ENCODE results near the gene SPSB3.
"Not testable (repeated sequence)": the region's sequence is repeated elsewhere in the genome, so short reads cannot be mapped to it uniquely, and the experiment has no call there.

The SPSB3 gene

DNA sequence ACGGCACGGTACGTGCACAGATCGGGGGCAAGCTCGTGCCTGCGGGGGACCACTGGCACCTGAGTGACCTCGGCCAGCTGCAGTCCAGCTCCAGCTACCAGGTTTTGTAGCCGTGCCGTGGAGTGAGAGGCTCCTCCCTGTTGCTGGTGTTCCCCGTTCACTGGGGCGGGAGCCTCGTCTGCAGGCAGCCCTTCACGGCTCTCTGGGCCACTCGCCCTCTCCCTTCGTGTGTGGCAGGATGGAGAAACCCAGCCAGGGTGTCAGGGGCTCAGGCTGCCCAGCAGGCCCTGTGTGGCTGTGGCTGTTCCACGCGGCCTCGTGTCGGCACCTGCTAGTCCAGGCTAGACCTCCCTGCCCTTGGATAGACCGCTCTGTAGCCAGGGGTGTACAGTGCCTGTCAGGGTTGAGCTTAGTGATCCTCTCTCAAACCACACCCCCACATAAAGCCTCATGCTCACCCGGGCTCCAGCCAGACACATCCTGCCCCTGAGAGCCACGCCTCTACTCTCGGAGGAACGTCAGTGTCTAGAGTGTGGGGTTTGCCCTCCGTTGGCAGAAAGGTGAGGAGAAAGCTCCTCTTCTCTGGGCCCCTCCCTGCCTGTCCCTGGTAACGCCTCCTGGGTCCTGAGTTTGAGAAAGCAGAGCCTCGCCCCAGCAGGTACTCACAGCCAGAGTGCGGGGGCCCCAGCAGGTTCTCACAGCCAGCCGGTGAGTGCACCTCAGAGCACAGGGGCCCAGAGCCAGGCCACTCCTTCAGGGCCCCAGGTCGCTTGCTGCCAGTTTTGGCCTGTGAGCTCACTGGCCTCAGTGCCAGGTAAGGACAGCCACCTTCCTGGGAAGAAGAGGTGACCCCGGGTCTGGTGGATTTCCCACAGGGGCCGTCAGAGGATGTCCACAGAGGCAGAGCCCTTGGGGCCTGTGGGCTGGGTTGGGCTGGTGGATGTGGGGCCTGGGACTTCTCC, 38.7 kb downstream of the SPSB3 start:
- no peak overlapping the region for H3K4me3 ChIP-seq (ENCODE audit: low read depth, low read length)
- in situ Hi-C loops (cut with HindIII; ENCODE audit: low sequenced_read_pairs): loop anchor here (10.0 kb wide), 1 partner anchor 59 kb away; no protein-coding TSS in a partner anchor
- TF ChIP-seq, protein P1, sequence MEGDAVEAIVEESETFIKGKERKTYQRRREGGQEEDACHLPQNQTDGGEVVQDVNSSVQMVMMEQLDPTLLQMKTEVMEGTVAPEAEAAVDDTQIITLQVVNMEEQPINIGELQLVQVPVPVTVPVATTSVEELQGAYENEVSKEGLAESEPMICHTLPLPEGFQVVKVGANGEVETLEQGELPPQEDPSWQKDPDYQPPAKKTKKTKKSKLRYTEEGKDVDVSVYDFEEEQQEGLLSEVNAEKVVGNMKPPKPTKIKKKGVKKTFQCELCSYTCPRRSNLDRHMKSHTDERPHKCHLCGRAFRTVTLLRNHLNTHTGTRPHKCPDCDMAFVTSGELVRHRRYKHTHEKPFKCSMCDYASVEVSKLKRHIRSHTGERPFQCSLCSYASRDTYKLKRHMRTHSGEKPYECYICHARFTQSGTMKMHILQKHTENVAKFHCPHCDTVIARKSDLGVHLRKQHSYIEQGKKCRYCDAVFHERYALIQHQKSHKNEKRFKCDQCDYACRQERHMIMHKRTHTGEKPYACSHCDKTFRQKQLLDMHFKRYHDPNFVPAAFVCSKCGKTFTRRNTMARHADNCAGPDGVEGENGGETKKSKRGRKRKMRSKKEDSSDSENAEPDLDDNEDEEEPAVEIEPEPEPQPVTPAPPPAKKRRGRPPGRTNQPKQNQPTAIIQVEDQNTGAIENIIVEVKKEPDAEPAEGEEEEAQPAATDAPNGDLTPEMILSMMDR (IDR thresholded peaks at IDR 0.05; ENCODE audit: low read depth, low read length, missing control alignments): no peak
- no peak for DNase-seq (ENCODE audit: low read depth)

DNA sequence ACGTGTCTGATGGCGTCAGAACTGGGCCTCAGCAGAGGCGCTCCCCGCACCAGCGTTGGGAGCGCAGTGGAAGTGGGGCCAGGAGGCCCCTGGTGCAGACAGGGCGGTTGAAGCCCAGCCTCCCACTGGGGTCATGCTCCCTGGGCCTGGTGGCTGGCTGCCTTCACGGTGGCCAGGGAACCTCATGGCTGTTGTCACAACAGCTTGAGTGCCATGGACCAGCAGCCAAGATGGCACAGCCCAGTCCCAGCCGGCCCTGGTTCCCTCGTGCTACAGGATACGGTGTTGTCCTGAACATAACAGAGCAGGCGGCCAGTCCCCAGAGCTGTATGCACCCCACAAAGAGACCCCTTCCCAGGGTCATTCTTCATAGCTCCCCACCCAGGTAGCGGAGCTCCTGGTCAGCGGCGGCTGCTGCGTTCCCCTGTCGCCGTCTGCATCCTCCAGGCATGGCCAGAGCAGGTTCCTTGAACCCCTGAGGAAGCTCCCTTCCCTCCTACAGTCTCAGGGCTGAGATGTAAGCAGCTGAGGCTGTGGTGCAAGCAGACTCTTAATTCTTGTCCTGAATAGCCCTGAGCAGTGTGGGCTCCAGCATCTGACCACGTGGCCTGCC, 40.7 kb downstream of the SPSB3 start:
- in situ Hi-C loops (cut with HindIII; ENCODE audit: low sequenced_read_pairs): loop anchor here (10.0 kb wide), 1 partner anchor 57 kb away; no protein-coding TSS in a partner anchor
- TF ChIP-seq, protein P1 (IDR thresholded peaks at IDR 0.05; ENCODE audit: low read depth, low read length, missing control alignments): no peak
- no peak for DNase-seq (ENCODE audit: low read depth)
- H3K4me3 ChIP-seq (ENCODE audit: low read depth, low read length): no peak overlapping the region

DNA sequence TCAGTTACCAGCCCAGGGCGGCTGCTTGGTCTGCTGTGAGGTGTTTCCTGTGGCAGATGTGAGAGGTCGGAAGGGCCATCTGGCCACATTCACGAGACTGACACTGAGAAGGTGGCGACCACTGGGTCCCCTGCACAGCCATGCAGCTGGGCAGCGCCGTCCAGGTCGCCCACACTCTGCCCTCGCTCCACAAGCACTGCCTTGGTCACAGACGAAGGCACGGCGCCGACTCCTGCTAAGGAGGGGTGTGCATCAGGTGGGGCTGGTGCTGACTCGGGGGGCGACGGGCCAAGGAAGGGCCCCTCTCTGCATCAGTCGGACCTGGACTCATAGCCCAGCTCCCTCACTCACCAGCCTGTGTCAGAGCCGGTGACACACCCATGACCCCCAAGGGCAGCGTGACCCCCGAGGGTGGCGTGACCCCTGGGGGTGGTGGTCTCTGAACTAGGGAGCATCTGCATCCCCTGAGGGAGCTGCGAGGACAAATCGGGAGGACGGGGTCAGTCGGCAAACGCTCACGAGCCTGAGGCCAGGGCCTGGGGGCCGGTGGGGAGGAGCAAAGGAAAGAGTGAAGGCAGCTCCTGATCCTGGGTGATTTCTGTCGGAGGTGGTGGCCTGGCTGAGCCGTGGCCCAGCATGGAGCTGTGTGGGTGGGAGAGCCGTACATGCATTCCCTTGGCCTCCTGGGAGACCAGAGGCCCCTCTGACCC, 41.4 kb downstream of the SPSB3 start:
- TF ChIP-seq, protein P1 (IDR thresholded peaks at IDR 0.05; ENCODE audit: low read depth, low read length, missing control alignments): no peak
- no peak for DNase-seq (ENCODE audit: low read depth)
- no peak overlapping the region for H3K4me3 ChIP-seq (ENCODE audit: low read depth, low read length)
- in situ Hi-C loops (cut with HindIII; ENCODE audit: low sequenced_read_pairs): loop anchor here (10.0 kb wide), 1 partner anchor 56 kb away; no protein-coding TSS in a partner anchor

- in situ Hi-C loops (cut with HindIII; ENCODE audit: low sequenced_read_pairs): loop anchor here (10.0 kb wide), 1 partner anchor 55 kb away; no protein-coding TSS in a partner anchor
- DNase-seq (ENCODE audit: low read depth): no peak
- no peak overlapping the region for H3K4me3 ChIP-seq (ENCODE audit: low read depth, low read length)
- TF ChIP-seq, protein P1 (IDR thresholded peaks at IDR 0.05; ENCODE audit: low read depth, low read length, missing control alignments): no peak
Measured at GRCh38 chr16:1740234-1740633, 42.1 kb downstream of the SPSB3 start.

GRCh38 chr16:1734816-1735215, 47.6 kb downstream of the SPSB3 start:
- no peak for DNase-seq (ENCODE audit: low read depth)
- in situ Hi-C loops (cut with HindIII; ENCODE audit: low sequenced_read_pairs): no loop called here
- H3K4me3 ChIP-seq (ENCODE audit: low read depth, low read length): no peak overlapping the region
- TF ChIP-seq, protein P1 (IDR thresholded peaks at IDR 0.05; ENCODE audit: low read depth, low read length, missing control alignments): no peak

GRCh38 chr16:1734123-1734522, 48.2 kb downstream of the SPSB3 start:
- no peak overlapping the region for H3K4me3 ChIP-seq (ENCODE audit: low read depth, low read length)
- DNase-seq (ENCODE audit: low read depth): no peak
- in situ Hi-C loops (cut with HindIII; ENCODE audit: low sequenced_read_pairs): no loop called here
- TF ChIP-seq, protein P1 (IDR thresholded peaks at IDR 0.05; ENCODE audit: low read depth, low read length, missing control alignments): no peak

DNA sequence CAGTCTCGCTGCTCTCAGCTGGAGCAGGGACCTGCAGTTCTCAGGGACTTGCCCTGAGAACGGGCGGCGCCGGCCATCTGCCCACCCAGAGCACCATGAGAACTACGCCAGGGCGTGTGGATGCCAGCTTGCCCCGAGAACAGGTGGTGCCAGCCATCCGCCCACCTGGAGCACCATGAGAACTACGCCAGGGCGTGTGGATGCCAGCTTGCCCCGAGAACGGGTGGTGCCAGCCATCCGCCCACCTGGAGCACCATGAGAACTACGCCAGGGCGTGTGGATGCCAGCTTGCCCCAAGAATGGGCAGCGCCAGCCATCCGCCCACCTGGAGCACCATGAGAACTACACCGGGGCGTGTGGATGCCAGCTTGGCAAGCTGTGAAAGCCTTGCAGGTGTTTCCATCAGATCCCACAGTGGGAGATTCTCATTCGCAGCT, 49.8 kb downstream of the SPSB3 start:
- H3K4me3 ChIP-seq (ENCODE audit: low read depth, low read length); in situ Hi-C loops (cut with HindIII; ENCODE audit: low sequenced_read_pairs); DNase-seq (ENCODE audit: low read depth): not testable (repeated sequence)

Data from astrocyte of the cerebellum (primary cell).